ENCODE data around the gene MTFR1L. TPM values are rescaled to one million over a fixed set of nuclear protein-coding genes. Genes with fewer than 3 reads are reported as not detected.

MTFR1L gene
- total and polyA plus RNA-seq, 9 of the 15 experiments (the other 6 are each of a cell fraction or from before 2014, with no cell fraction given), result 41.4 to 98.5 (median 53.7) TPM

GRCh38 chr1:25875856-25876692, 56.3 kb downstream of the MTFR1L start:
- H3K27me3 ChIP-seq (ENCODE audit: control insufficient read depth in 2 of 2, insufficient read depth in 2 of 2, low read length in 2 of 2), result no peaks in the 10 kb centered on the region
- no peaks in the 10 kb centered on the region for H4K20me1 ChIP-seq (replicated peaks; ENCODE audit: control insufficient read depth, insufficient read depth, low read length)
- in situ Hi-C loops (cut with MboI) (no loop called here), intact Hi-C loops (cut with micrococcal nuclease) (no loop called here)
- peak overlapping the region; percentile 77 for H3K27ac ChIP-seq (ENCODE audit: extremely low read depth, low read depth, low read length)
- H2AFZ ChIP-seq (ENCODE audit: low read depth, low read length), result peak overlapping the region; percentile 88
- peaks cover 49 to 55% of the 10 kb centered on the region in 2 experiments for H3K4me1 ChIP-seq (replicated peaks in 1 of 2; ENCODE audit: control insufficient read depth in 2 of 2, insufficient read depth in 2 of 2, low read length in 2 of 2)
- ChIA-PET POLR2A (interaction anchor here (0.7 to 2.2 kb wide), 15 partner anchors 8 to 252 kb away, joined by 3 to 6 read pairs (median 4); partner anchors contain the start of gene PAFAH2), CTCF (ENCODE audit: low intra/inter-chr PET ratio) (interaction anchor here (0.6 to 1.1 kb wide), 2 partner anchors 42 to 122 kb away, joined by 3 to 4 read pairs; no protein-coding TSS in a partner anchor)
- H3K9me1 ChIP-seq (ENCODE audit: control insufficient read depth, insufficient read depth, low read length), result no peaks in the 10 kb centered on the region
- H3K79me2 ChIP-seq (ENCODE audit: control insufficient read depth, insufficient read depth, low read length), result peaks cover 10% of the 10 kb centered on the region; the same call in 2 of the 3 replicates
- DNase-seq (ENCODE audit: extremely low read depth in 1 of 4, low spot score in 3 of 4), result peak in 3 of 4 experiments; percentile 77 to 92 (median 89)
- peak; percentile 72 for ATAC-seq
- no peak for FAIRE-seq
- peak overlapping the region; percentile 81 for H3K4me2 ChIP-seq (ENCODE audit: insufficient read depth, low read length)
- peak overlapping the region; percentile 63 to 92; a peak in 3 of 4 replicates for H3K9ac ChIP-seq (ENCODE audit: insufficient read depth in 1 of 2, low read depth in 2 of 2, low read length in 2 of 2)
- H3K9me3 ChIP-seq (replicated peaks; ENCODE audit: control insufficient read depth, insufficient read depth, low read depth, low read length), result no peaks in the 10 kb centered on the region
- no peaks in the 10 kb centered on the region for H3K36me3 ChIP-seq (ENCODE audit: control insufficient read depth, insufficient read depth, low read length)
- 56% methylated on average over 19 of the region's 32 CpGs for WGBS (ENCODE audit: insufficient coverage, low coverage, missing lambda C conversion rate)
- BruUV-seq (replicated peaks), result no TSS peak
- peak overlapping the region; percentile 51 for H3K4me3 ChIP-seq
- TF ChIP-seq MNT (conservative IDR thresholded peaks at IDR 0.05) (peak in 1 of 2 experiments; percentile 10; a peak in 1 of 4 replicates), THAP12 (CRISPR knock-in tag; IDR thresholded peaks at IDR 0.05) (0 out of 2 replicates have a peak, but pooled peaks have one; percentile 22), CREB3L1 (IDR thresholded peaks at IDR 0.05; ENCODE audit: borderline replicate concordance, low read depth) (0 out of 2 replicates have a peak, but pooled peaks have one; percentile 2), POLR2G (IDR thresholded peaks at IDR 0.05; ENCODE audit: low read depth, low read length) (peak; percentile 60; the same call in 1 of the 2 replicates), PREB (CRISPR knock-in tag; IDR thresholded peaks at IDR 0.05) (no peak), NBN (IDR thresholded peaks at IDR 0.05; ENCODE audit: low read depth) (no peak), ZNF696 (CRISPR knock-in tag; conservative IDR thresholded peaks at IDR 0.05) (no peak), E2F5 (CRISPR knock-in tag; IDR thresholded peaks at IDR 0.05) (0 out of 2 replicates have a peak, but pooled peaks have one; percentile 7), SRSF9 (IDR thresholded peaks at IDR 0.05; ENCODE audit: borderline replicate concordance, low read depth, low read length) (no peak), SUPT5H (IDR thresholded peaks at IDR 0.05) (no peak), FOXA3 (CRISPR knock-in tag; conservative IDR thresholded peaks at IDR 0.05 in 1 of 2, IDR thresholded peaks at IDR 0.05 in 1 of 2) (peak in 1 of 2 experiments; percentile 52; a peak in 1 of 4 replicates), ATF7 (IDR thresholded peaks at IDR 0.05) (peak; percentile 14; the same call in 1 of the 2 replicates)
